Measurements from ENCODE around the gene CPLANE2.
"Not testable (repeated sequence)": the region's sequence is repeated elsewhere in the genome, so short reads cannot be mapped to it uniquely, and the experiment has no call there.

The CPLANE2 gene

GRCh38 chr1:16226490-16227179 is 10.3 kb downstream of the CPLANE2 start:
- DNase-seq = no peak

- DNase-seq = no peak
Measured at GRCh38 chr1:16226129-16226489, 10.9 kb downstream of the CPLANE2 start.

GRCh38 chr1:16224472-16224871 is 12.5 kb downstream of the CPLANE2 start:
- no peak for DNase-seq

GRCh38 chr1:16222716-16223115 is 14.3 kb downstream of the CPLANE2 start:
- not testable (repeated sequence) for DNase-seq

GRCh38 chr1:16221499-16221898 is 15.5 kb downstream of the CPLANE2 start:
- no peak for DNase-seq

GRCh38 chr1:16219968-16220500 is 16.9 kb downstream of the CPLANE2 start:
- no peak for DNase-seq

GRCh38 chr1:16218674-16219071 is 18.3 kb downstream of the CPLANE2 start:
- no peak for DNase-seq

- no peak for DNase-seq
Measured at GRCh38 chr1:16218014-16218673, 18.8 kb downstream of the CPLANE2 start.

GRCh38 chr1:16217061-16217785 is 19.8 kb downstream of the CPLANE2 start:
- peak; percentile 98 for DNase-seq

- DNase-seq = peak; percentile 82
Measured at GRCh38 chr1:16215882-16216753, 20.9 kb downstream of the CPLANE2 start.

- DNase-seq = not testable (repeated sequence)
Measured at GRCh38 chr1:16215240-16215639, 21.7 kb downstream of the CPLANE2 start.

- DNase-seq = not testable (repeated sequence)
Measured at GRCh38 chr1:16213544-16213943, 23.4 kb downstream of the CPLANE2 start.

- DNase-seq = no peak
Measured at GRCh38 chr1:16213013-16213412, 24.0 kb downstream of the CPLANE2 start.

- DNase-seq = no peak
Measured at GRCh38 chr1:16212251-16212961, 24.6 kb downstream of the CPLANE2 start, which contains the start of gene ARHGEF19. TSS of gene ARHGEF19 (minus strand) at chr1:16212652. CDS start at chr1:16209054, 3,598 bp downstream.

- no peak for DNase-seq
Measured at GRCh38 chr1:16211824-16212223, 25.2 kb downstream of the CPLANE2 start.

GRCh38 chr1:16210581-16210980 is 26.4 kb downstream of the CPLANE2 start:
- no peak for DNase-seq

- DNase-seq = no peak
Measured at GRCh38 chr1:16209847-16210407, 27.1 kb downstream of the CPLANE2 start.

GRCh38 chr1:16209132-16209846 is 27.7 kb downstream of the CPLANE2 start:
- DNase-seq = no peak

- DNase-seq = no peak
Measured at GRCh38 chr1:16208270-16208987, 28.6 kb downstream of the CPLANE2 start.
